ENCODE measurements around the gene SLC43A1. TPM values are rescaled to one million over a fixed set of nuclear protein-coding genes. Genes with fewer than 3 reads are reported as not detected.

Gene SLC43A1
- polyA plus RNA-seq, 1 of the 3 experiments (the other 2 are of a cell fraction), result 4.4 TPM

GRCh38 chr11:57560146-57560545 is 44.6 kb upstream of the SLC43A1 start:
- WGBS (ENCODE audit: low lambda C conversion rate), result 84% methylated on average over 3 of the region's 4 CpGs
- ChIA-PET CTCF (interaction anchor here (0.6 to 2.2 kb wide), 2 partner anchors 84 to 102 kb away, joined by 3 to 7 read pairs; no protein-coding TSS in a partner anchor), POLR2A (no interaction called here)

More at GRCh38 chr11:57560146-57560545, 44.6 kb upstream of the SLC43A1 start:
- Histone ChIP-seq H3K9ac (no peak overlapping the region), H3K4me3 (ENCODE audit: low read depth in 2 of 2, low read length in 1 of 2) (no peak overlapping the region), H3K27me3 (ENCODE audit: insufficient read depth) (no peaks in the 10 kb centered on the region), H3F3A (replicated peaks; ENCODE audit: insufficient read depth) (no peaks in the 10 kb centered on the region), H3K4me2 (no peak overlapping the region), H3K9me3 (no peaks in the 10 kb centered on the region), H4K20me1 (ENCODE audit: insufficient read depth) (no peaks in the 10 kb centered on the region), H3K9me2 (no peaks in the 10 kb centered on the region), H3K4me1 (ENCODE audit: control insufficient read depth in 1 of 2, insufficient read depth in 2 of 2, low read depth in 1 of 2, low read length in 1 of 2) (peaks cover 0 to 2% of the 10 kb centered on the region in 2 experiments; a peak in 1 of 4 replicates), H3K27ac (ENCODE audit: low read depth in 2 of 2, low read length in 1 of 2) (no peak overlapping the region), H3K79me2 (ENCODE audit: insufficient read depth) (no peaks in the 10 kb centered on the region), H2AFZ (ENCODE audit: low read depth) (no peak overlapping the region), H3K36me3 (replicated peaks in 1 of 2; ENCODE audit: control insufficient read depth in 1 of 2, insufficient read depth in 2 of 2, low read length in 1 of 2) (peaks cover 6 to 12% of the 10 kb centered on the region in 2 experiments)
- no peak for TF ChIP-seq REST (IDR thresholded peaks at IDR 0.05; ENCODE audit: low read depth, low read length)
- no peak for TF ChIP-seq MEF2A (IDR thresholded peaks at IDR 0.05; ENCODE audit: borderline replicate concordance, low read depth)
- TF ChIP-seq, protein P1, sequence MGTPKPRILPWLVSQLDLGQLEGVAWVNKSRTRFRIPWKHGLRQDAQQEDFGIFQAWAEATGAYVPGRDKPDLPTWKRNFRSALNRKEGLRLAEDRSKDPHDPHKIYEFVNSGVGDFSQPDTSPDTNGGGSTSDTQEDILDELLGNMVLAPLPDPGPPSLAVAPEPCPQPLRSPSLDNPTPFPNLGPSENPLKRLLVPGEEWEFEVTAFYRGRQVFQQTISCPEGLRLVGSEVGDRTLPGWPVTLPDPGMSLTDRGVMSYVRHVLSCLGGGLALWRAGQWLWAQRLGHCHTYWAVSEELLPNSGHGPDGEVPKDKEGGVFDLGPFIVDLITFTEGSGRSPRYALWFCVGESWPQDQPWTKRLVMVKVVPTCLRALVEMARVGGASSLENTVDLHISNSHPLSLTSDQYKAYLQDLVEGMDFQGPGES (IDR thresholded peaks at IDR 0.05; ENCODE audit: low read depth, low read length), result no peak
- TF ChIP-seq NFIC (IDR thresholded peaks at IDR 0.05; ENCODE audit: borderline replicate concordance), result no peak
- no peak for TF ChIP-seq TEAD4 (IDR thresholded peaks at IDR 0.05; ENCODE audit: borderline replicate concordance, insufficient read depth)
- no peak for TF ChIP-seq RFX5 (IDR thresholded peaks at IDR 0.05; ENCODE audit: low read length)
- no peak for TF ChIP-seq SMC3 (IDR thresholded peaks at IDR 0.05; ENCODE audit: low read depth, low read length)
- TF ChIP-seq YY1 (IDR thresholded peaks at IDR 0.05; ENCODE audit: low read depth), result no peak
- TF ChIP-seq, protein P2, sequence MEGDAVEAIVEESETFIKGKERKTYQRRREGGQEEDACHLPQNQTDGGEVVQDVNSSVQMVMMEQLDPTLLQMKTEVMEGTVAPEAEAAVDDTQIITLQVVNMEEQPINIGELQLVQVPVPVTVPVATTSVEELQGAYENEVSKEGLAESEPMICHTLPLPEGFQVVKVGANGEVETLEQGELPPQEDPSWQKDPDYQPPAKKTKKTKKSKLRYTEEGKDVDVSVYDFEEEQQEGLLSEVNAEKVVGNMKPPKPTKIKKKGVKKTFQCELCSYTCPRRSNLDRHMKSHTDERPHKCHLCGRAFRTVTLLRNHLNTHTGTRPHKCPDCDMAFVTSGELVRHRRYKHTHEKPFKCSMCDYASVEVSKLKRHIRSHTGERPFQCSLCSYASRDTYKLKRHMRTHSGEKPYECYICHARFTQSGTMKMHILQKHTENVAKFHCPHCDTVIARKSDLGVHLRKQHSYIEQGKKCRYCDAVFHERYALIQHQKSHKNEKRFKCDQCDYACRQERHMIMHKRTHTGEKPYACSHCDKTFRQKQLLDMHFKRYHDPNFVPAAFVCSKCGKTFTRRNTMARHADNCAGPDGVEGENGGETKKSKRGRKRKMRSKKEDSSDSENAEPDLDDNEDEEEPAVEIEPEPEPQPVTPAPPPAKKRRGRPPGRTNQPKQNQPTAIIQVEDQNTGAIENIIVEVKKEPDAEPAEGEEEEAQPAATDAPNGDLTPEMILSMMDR (IDR thresholded peaks at IDR 0.05), result no peak
- TF ChIP-seq MXI1 (IDR thresholded peaks at IDR 0.05; ENCODE audit: low read depth, low read length), result no peak
- TF ChIP-seq NRF1 (IDR thresholded peaks at IDR 0.05; ENCODE audit: low read depth, low read length), result no peak
- TF ChIP-seq CHD2 (IDR thresholded peaks at IDR 0.05; ENCODE audit: low read length, partially characterized antibody), result no peak
- no peak for DNase-seq

Data from SK-N-SH (cell line).